HepG2 (cell line): ENCODE measurements around the gene CCDC38. TPM values are rescaled to one million over a fixed set of nuclear protein-coding genes. Genes with fewer than 3 reads are reported as not detected.

Experiments
- ATAD3A ChIP-seq: sonication (generic); formaldehyde crosslinking; IDR thresholded peaks from 2 replicates; pipeline ENCODE4 v1.4.0; 2020; ENCODE audit warnings: missing genetic modification reagents
- CCDC6 ChIP-seq: sonication (generic); formaldehyde crosslinking; IDR thresholded peaks from 2 replicates; pipeline ENCODE4 v1.8.1; 2022; ENCODE audit warnings: mild to moderate bottlenecking, missing genetic modification reagents, moderate library complexity
- ERF ChIP-seq: IDR thresholded peaks from 2 replicates; pipeline ENCODE4 v1.6.1; 2018; ENCODE audit warnings: missing biosample characterization, missing genetic modification reagents
- ESRRA ChIP-seq: sonication (generic); formaldehyde crosslinking; IDR thresholded peaks from 2 replicates; pipeline ENCODE4 v1.5.1; 2020; ENCODE audit warnings: mild to moderate bottlenecking, low read depth, missing genetic modification reagents
- FOXK1 ChIP-seq: sonication (generic); formaldehyde crosslinking; IDR thresholded peaks from 2 replicates; pipeline ENCODE4 v1.4.0; 2020; ENCODE audit warnings: low read depth, missing genetic modification reagents, borderline replicate concordance
- ISL2 ChIP-seq: sonication (generic); formaldehyde crosslinking; IDR thresholded peaks from 2 replicates; pipeline ENCODE4 v1.5.0; 2020; ENCODE audit warnings: missing genetic modification reagents
- LRRFIP1 ChIP-seq: sonication (generic); formaldehyde crosslinking; conservative IDR thresholded peaks from 2 replicates; pipeline ENCODE4 v1.4.0; 2020; ENCODE audit warnings: missing genetic modification reagents
- MYPOP ChIP-seq: sonication (generic); formaldehyde crosslinking; IDR thresholded peaks from 2 replicates; pipeline ENCODE4 v1.8.1; 2023; ENCODE audit warnings: mild to moderate bottlenecking, moderate library complexity, missing genetic modification reagents
- NRL ChIP-seq: sonication (generic); formaldehyde crosslinking; IDR thresholded peaks from 2 replicates; pipeline ENCODE4 v1.5.0; 2020; ENCODE audit warnings: missing genetic modification reagents, mild to moderate bottlenecking, moderate library complexity, borderline replicate concordance
- POGZ ChIP-seq: sonication (generic); formaldehyde crosslinking; IDR thresholded peaks from 2 replicates; pipeline ENCODE4 v1.4.0; 2020; ENCODE audit warnings: mild to moderate bottlenecking, missing genetic modification reagents
- PPARG ChIP-seq: conservative IDR thresholded peaks from 2 replicates; pipeline ENCODE4 v1.6.1; 2016; ENCODE audit warnings: missing biosample characterization, missing genetic modification reagents
- REXO4 ChIP-seq: sonication (generic); formaldehyde crosslinking; IDR thresholded peaks from 2 replicates; pipeline ENCODE4 v1.8.0; 2022; ENCODE audit warnings: missing genetic modification reagents, mild to moderate bottlenecking, borderline replicate concordance
- SMARCE1 ChIP-seq: fragments of 450-650 bp; IDR thresholded peaks from 2 replicates; pipeline ENCODE4 v1.6.1; 2017; ENCODE audit warnings: borderline replicate concordance
- SP140L ChIP-seq: sonication (generic); formaldehyde crosslinking; IDR thresholded peaks from 2 replicates; pipeline ENCODE4 v1.4.0; 2020; ENCODE audit warnings: missing genetic modification reagents, borderline replicate concordance
- TRIM22 ChIP-seq: fragments of 450-650 bp; IDR thresholded peaks from 2 replicates; pipeline ENCODE4 v1.6.1; 2017
- XBP1 ChIP-seq: sonication (generic); formaldehyde crosslinking; IDR thresholded peaks from 2 replicates; pipeline ENCODE4 v1.5.0; 2020; ENCODE audit warnings: missing genetic modification reagents
- ZBTB43 ChIP-seq: sonication (generic); formaldehyde crosslinking; conservative IDR thresholded peaks from 2 replicates; pipeline ENCODE4 v1.4.0; 2020; ENCODE audit warnings: missing genetic modification reagents
- ZFP90 ChIP-seq: sonication (generic); formaldehyde crosslinking; IDR thresholded peaks from 2 replicates; pipeline ENCODE4 v1.8.0; 2022; ENCODE audit warnings: missing genetic modification reagents, mild to moderate bottlenecking, inconsistent platforms, borderline replicate concordance
- ZNF264 ChIP-seq: sonication (generic); formaldehyde crosslinking; IDR thresholded peaks from 2 replicates; pipeline ENCODE4 v1.4.0; 2020; ENCODE audit warnings: missing genetic modification reagents
- ZNF687 ChIP-seq: sonication (generic); formaldehyde crosslinking; IDR thresholded peaks from 2 replicates; pipeline ENCODE4 v1.5.1; 2020; ENCODE audit warnings: mild to moderate bottlenecking, missing genetic modification reagents, moderate library complexity
- ZNF746 ChIP-seq: sonication (generic); formaldehyde crosslinking; IDR thresholded peaks from 2 replicates; pipeline ENCODE4 v1.8.0; 2022; ENCODE audit warnings: mild to moderate bottlenecking, missing genetic modification reagents
- polyA plus RNA-seq, 8 experiments: library from polyadenylated mRNA; depleted of rRNA in 3 of 8; stranded (reverse) in 7 of 8; unstranded in 1 of 8; fragments of >200 nt; fragmentation: Illumina TruSeq in 4 of 8; extraction: Trizol in 4 of 8; gene quantifications; 2 replicates each; pipeline versions ENCODE4 v1.2.1 to v1.2.3, GENCODE V29; 2011 to 2016; ENCODE audit warnings: low read depth in 4 of 8, missing spikeins in 1 of 8, mixed read lengths in 1 of 8; ENCODE audit not compliant: insufficient read depth in 1 of 8
- total RNA-seq, 5 experiments: library from RNA; depleted of rRNA; stranded (reverse); fragments of >200 nt; fragmentation: Illumina TruSeq; extraction: Trizol; gene quantifications; 2 replicates each; pipeline ENCODE4 v1.2.3, GENCODE V29; 2016; ENCODE audit warnings: low read depth in 1 of 5

The CCDC38 gene
- total and polyA plus RNA-seq, 2 of the 13 experiments (the other 11 are each of a cell fraction or from before 2014, with no cell fraction given), result 0.24 to 0.32 TPM

GRCh38 chr12:95974358-95974757 is 31.9 kb upstream of the CCDC38 start (continued):
- no peak for TF ChIP-seq TRIM22
- peak; percentile 73; the same call in 1 of the 2 replicates for TF ChIP-seq POGZ (CRISPR knock-in tag)
- TF ChIP-seq ESRRA (CRISPR knock-in tag), result peak; percentile 77; the same call in 1 of the 2 replicates
- TF ChIP-seq ZBTB43, result no peak
- no peak for TF ChIP-seq ZNF746 (CRISPR knock-in tag)
- TF ChIP-seq XBP1 (CRISPR knock-in tag), result no peak
- TF ChIP-seq PPARG, result peak; percentile 76
- no peak for TF ChIP-seq ATAD3A (CRISPR knock-in tag)
- TF ChIP-seq ZNF687 (CRISPR knock-in tag), result no peak
- no peak for TF ChIP-seq ZFP90 (CRISPR knock-in tag)
- TF ChIP-seq ZNF264, result no peak
- no peak for TF ChIP-seq NRL (CRISPR knock-in tag)
- no peak for TF ChIP-seq MYPOP (CRISPR knock-in tag)
- TF ChIP-seq CCDC6 (CRISPR knock-in tag), result no peak
- TF ChIP-seq ERF, result peak; percentile 77
- TF ChIP-seq SP140L (CRISPR knock-in tag), result peak; percentile 61; the same call in 1 of the 2 replicates
- peak; percentile 96 for TF ChIP-seq FOXK1 (CRISPR knock-in tag)
- TF ChIP-seq REXO4 (CRISPR knock-in tag), result no peak
- TF ChIP-seq ISL2 (CRISPR knock-in tag), result peak; percentile 98
- TF ChIP-seq SMARCE1, result peak; percentile 58; the same call in 1 of the 2 replicates
- no peak for TF ChIP-seq LRRFIP1 (CRISPR knock-in tag)
